Erythroblast (primary cell): ENCODE results near the gene TRAF4.

Experiments
- GATA1 ChIP-seq: IDR thresholded peaks from 2 replicates; pipeline ENCODE4 v1.6.1; 2011; ENCODE audit warnings: low read depth, mild to moderate bottlenecking, control low read depth, low read length, moderate library complexity
- POLR2A ChIP-seq: IDR thresholded peaks from 2 replicates; pipeline ENCODE4 v1.6.1; 2011; ENCODE audit warnings: mild to moderate bottlenecking, low read length

- TF ChIP-seq POLR2A (no peak), GATA1 (no peak)
Observed at GRCh38 chr17:28707339-28707720, 36.5 kb upstream of the TRAF4 start.
